Loucy (cell line): ENCODE results near the gene DLX1.

Experiments used
- H2AFZ ChIP-seq: fragments of 200-600 bp; sonication (generic); 2 replicates; pipeline ENCODE4 v1.6.0; 2016; ENCODE audit warnings: antibody characterized with exemption, mild to moderate bottlenecking, low read length, moderate library complexity
- H3F3A ChIP-seq: fragments of 200-600 bp; 2 replicates; pipeline ENCODE4 v1.6.0; 2016; ENCODE audit warnings: antibody characterized with exemption, low read depth, mild to moderate bottlenecking
- H3K27me3 ChIP-seq: fragments of 200-600 bp; sonication (generic); 2 replicates; pipeline ENCODE4 v1.6.1; 2014; ENCODE audit warnings: low read length, mild to moderate bottlenecking; ENCODE audit not compliant: insufficient read depth, poor library complexity, severe bottlenecking
- H3K36me3 ChIP-seq: fragments of 200-600 bp; sonication (generic); 2 replicates; pipeline ENCODE4 v1.6.1; 2016; ENCODE audit warnings: low read length; ENCODE audit not compliant: insufficient read depth
- H3K4me1 ChIP-seq: fragments of 200-600 bp; sonication (generic); 2 replicates; pipeline ENCODE4 v1.5.1; 2014; ENCODE audit warnings: low read length, mild to moderate bottlenecking; ENCODE audit not compliant: insufficient read depth, poor library complexity, severe bottlenecking
- H3K4me2 ChIP-seq: fragments of 200-600 bp; sonication (generic); 2 replicates; pipeline ENCODE4 v1.6.0; 2014; ENCODE audit warnings: antibody characterized with exemption, low read length, low read depth, mild to moderate bottlenecking; ENCODE audit not compliant: poor library complexity, severe bottlenecking
- H3K4me3 ChIP-seq: fragments of 200-600 bp; sonication (generic); 2 replicates; pipeline ENCODE4 v1.5.1; 2014; ENCODE audit warnings: low read length, mild to moderate bottlenecking, mixed read lengths; ENCODE audit not compliant: poor library complexity, severe bottlenecking
- H3K79me2 ChIP-seq: fragments of 200-600 bp; sonication (generic); 2 replicates; pipeline ENCODE4 v1.6.1; 2014; ENCODE audit warnings: low read length; ENCODE audit not compliant: insufficient read depth
- H3K9ac ChIP-seq: fragments of 200-600 bp; sonication (generic); 2 replicates; pipeline ENCODE4 v1.6.0; 2014; ENCODE audit warnings: mild to moderate bottlenecking, low read depth, low read length, moderate library complexity; ENCODE audit not compliant: poor library complexity, severe bottlenecking
- H3K9me2 ChIP-seq: fragments of 200-600 bp; sonication (generic); replicated peaks from 2 replicates; pipeline ENCODE4 v1.6.1; 2016; ENCODE audit warnings: low read depth, low read length, mixed read lengths
- H3K9me3 ChIP-seq: fragments of 200-600 bp; sonication (generic); 2 replicates; pipeline ENCODE4 v1.6.1; 2014; ENCODE audit warnings: mild to moderate bottlenecking, antibody characterized with exemption, low read length, low read depth; ENCODE audit not compliant: insufficient read depth
- H4K20me1 ChIP-seq: fragments of 200-600 bp; sonication (generic); 2 replicates; pipeline ENCODE4 v1.6.0; 2014; ENCODE audit warnings: antibody characterized with exemption, low read length, mild to moderate bottlenecking; ENCODE audit not compliant: insufficient read depth, poor library complexity, severe bottlenecking
- EZH2phosphoT487 ChIP-seq: fragments of 200-600 bp; IDR thresholded peaks from 2 replicates; pipeline ENCODE4 v1.6.1; 2018; ENCODE audit warnings: antibody characterized with exemption, mild to moderate bottlenecking, moderate library complexity, borderline replicate concordance
- TF ChIP-seq, protein P1 (sequence below): fragments of 200-600 bp; sonication (generic); conservative IDR thresholded peaks from 2 replicates; pipeline ENCODE4 v1.5.1; 2014; ENCODE audit warnings: mild to moderate bottlenecking, antibody characterized with exemption, low read length

The DLX1 gene

DNA sequence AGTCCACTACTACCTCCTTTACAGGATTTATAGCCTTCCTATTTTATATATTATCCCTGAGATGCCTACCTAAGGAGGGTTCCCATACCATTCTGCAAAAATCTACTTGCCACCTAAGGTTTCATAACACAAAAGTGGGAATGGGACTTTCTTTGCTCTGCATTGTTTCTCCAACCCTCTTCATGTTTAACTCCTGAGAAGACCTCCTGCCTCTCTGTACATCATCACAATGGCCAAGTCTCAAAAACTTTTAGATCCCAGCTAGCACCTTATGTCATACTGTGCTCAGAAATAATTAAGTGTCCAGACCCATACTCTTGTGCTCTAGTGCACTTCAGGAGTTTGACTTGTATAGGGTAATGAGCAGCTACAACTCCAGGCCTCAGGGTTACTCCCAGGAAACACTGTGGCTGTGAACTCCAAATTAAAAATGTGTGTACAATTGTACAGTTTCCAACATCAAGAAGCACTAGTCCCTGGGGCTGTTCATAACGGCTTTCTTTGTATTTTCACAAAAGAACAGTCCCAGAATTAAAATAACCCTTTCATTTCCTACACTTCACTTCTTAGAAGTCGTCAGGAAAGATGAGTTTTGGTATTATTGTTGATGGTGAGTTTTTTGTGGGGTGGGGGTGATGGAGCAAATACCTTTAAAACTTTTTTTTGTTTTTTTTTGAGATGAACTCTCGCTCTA, 46.1 kb upstream of the DLX1 start:
- Histone ChIP-seq H3K36me3 (no peaks in the 10 kb centered on the region), H3K4me1 (peaks cover 4% of the 10 kb centered on the region), H3F3A (no peaks in the 10 kb centered on the region; the same call in 1 of the 2 replicates), H2AFZ (no peak overlapping the region), H3K9me2 (no peaks in the 10 kb centered on the region), H3K9ac (no peak overlapping the region), H3K9me3 (no peaks in the 10 kb centered on the region), H3K4me3 (no peak overlapping the region), H3K79me2 (no peaks in the 10 kb centered on the region), H3K27me3 (no peaks in the 10 kb centered on the region), H3K4me2 (no peak overlapping the region), H4K20me1 (no peaks in the 10 kb centered on the region)
- no peak for TF ChIP-seq EZH2phosphoT487
- TF ChIP-seq, protein P1, sequence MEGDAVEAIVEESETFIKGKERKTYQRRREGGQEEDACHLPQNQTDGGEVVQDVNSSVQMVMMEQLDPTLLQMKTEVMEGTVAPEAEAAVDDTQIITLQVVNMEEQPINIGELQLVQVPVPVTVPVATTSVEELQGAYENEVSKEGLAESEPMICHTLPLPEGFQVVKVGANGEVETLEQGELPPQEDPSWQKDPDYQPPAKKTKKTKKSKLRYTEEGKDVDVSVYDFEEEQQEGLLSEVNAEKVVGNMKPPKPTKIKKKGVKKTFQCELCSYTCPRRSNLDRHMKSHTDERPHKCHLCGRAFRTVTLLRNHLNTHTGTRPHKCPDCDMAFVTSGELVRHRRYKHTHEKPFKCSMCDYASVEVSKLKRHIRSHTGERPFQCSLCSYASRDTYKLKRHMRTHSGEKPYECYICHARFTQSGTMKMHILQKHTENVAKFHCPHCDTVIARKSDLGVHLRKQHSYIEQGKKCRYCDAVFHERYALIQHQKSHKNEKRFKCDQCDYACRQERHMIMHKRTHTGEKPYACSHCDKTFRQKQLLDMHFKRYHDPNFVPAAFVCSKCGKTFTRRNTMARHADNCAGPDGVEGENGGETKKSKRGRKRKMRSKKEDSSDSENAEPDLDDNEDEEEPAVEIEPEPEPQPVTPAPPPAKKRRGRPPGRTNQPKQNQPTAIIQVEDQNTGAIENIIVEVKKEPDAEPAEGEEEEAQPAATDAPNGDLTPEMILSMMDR: no peak

GRCh38 chr2:172040311-172040710, 45.0 kb upstream of the DLX1 start:
- Histone ChIP-seq H3K9me3 (no peaks in the 10 kb centered on the region), H3K36me3 (no peaks in the 10 kb centered on the region), H4K20me1 (no peaks in the 10 kb centered on the region), H3K4me1 (peaks cover 4% of the 10 kb centered on the region), H3K9me2 (no peaks in the 10 kb centered on the region), H3K9ac (no peak overlapping the region), H2AFZ (no peak overlapping the region), H3K4me2 (no peak overlapping the region), H3K4me3 (no peak overlapping the region), H3K27me3 (no peaks in the 10 kb centered on the region), H3F3A (no peaks in the 10 kb centered on the region; the same call in 1 of the 2 replicates), H3K79me2 (no peaks in the 10 kb centered on the region)
- no peak for TF ChIP-seq EZH2phosphoT487
- TF ChIP-seq, protein P1: no peak

- Histone ChIP-seq H3K36me3 (no peaks in the 10 kb centered on the region), H3F3A (no peaks in the 10 kb centered on the region), H3K9me3 (no peaks in the 10 kb centered on the region), H3K9ac (no peak overlapping the region), H3K4me3 (no peak overlapping the region), H3K9me2 (no peaks in the 10 kb centered on the region), H3K4me1 (peaks cover 4% of the 10 kb centered on the region), H3K79me2 (no peaks in the 10 kb centered on the region), H4K20me1 (no peaks in the 10 kb centered on the region), H2AFZ (no peak overlapping the region), H3K27me3 (no peaks in the 10 kb centered on the region), H3K4me2 (no peak overlapping the region)
- no peak for TF ChIP-seq EZH2phosphoT487
- TF ChIP-seq, protein P1: no peak
These were observed 39.1 kb upstream of the DLX1 start for GRCh38 chr2:172046080-172046678.
